ENCODE measurements around the gene TGM3.

- TF ChIP-seq, protein P1, sequence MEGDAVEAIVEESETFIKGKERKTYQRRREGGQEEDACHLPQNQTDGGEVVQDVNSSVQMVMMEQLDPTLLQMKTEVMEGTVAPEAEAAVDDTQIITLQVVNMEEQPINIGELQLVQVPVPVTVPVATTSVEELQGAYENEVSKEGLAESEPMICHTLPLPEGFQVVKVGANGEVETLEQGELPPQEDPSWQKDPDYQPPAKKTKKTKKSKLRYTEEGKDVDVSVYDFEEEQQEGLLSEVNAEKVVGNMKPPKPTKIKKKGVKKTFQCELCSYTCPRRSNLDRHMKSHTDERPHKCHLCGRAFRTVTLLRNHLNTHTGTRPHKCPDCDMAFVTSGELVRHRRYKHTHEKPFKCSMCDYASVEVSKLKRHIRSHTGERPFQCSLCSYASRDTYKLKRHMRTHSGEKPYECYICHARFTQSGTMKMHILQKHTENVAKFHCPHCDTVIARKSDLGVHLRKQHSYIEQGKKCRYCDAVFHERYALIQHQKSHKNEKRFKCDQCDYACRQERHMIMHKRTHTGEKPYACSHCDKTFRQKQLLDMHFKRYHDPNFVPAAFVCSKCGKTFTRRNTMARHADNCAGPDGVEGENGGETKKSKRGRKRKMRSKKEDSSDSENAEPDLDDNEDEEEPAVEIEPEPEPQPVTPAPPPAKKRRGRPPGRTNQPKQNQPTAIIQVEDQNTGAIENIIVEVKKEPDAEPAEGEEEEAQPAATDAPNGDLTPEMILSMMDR (IDR thresholded peaks at IDR 0.05): no peak
- TF ChIP-seq POLR2A (IDR thresholded peaks at IDR 0.05): no peak
Observed at GRCh38 chr20:2249935-2250334, 45.9 kb upstream of the TGM3 start.

Measured in lower leg skin (tissue), 3 donors.